Measurements from ENCODE around the gene PRR15L. TPM values are rescaled to one million over a fixed set of nuclear protein-coding genes. Genes with fewer than 3 reads are reported as not detected.
"Not testable (repeated sequence)": the region's sequence is repeated elsewhere in the genome, so short reads cannot be mapped to it uniquely, and the experiment has no call there.

The PRR15L gene
- total and polyA plus RNA-seq, 2 donors, result 1.2 to 3.4 TPM

DNA sequence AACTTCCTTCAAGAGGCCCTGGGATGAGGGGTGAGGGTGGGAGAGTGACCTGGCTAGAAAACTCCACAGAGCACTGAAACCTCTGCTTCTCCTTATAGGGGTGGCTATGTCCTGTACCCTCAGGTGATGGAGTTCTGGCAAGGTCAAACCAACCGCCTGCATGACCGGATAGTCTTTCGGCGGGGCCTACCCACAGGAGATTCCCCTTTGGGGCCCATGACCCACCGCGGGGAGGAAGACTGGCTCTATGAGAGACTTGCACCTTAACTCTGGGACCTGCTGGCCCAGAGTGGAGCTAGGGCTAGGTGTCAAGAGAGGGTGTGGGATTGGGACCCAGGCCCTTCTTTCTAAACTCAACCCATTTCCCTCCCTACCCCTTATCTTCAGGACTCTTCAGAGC is 11.2 kb downstream of the PRR15L start:
- H3K4me3 ChIP-seq (ENCODE audit: low read depth, low read length), result no peak overlapping the region
- H3K36me3 ChIP-seq (ENCODE audit: insufficient read depth), result no peaks in the 10 kb centered on the region
- no peak for DNase-seq (ENCODE audit: extremely low spot score)
- no peaks in the 10 kb centered on the region for H3K4me1 ChIP-seq (ENCODE audit: insufficient read depth)
- H3K27ac ChIP-seq (ENCODE audit: low read depth), result no peak overlapping the region
- 92% methylated on average over 6 of the region's 6 CpGs for WGBS

DNA sequence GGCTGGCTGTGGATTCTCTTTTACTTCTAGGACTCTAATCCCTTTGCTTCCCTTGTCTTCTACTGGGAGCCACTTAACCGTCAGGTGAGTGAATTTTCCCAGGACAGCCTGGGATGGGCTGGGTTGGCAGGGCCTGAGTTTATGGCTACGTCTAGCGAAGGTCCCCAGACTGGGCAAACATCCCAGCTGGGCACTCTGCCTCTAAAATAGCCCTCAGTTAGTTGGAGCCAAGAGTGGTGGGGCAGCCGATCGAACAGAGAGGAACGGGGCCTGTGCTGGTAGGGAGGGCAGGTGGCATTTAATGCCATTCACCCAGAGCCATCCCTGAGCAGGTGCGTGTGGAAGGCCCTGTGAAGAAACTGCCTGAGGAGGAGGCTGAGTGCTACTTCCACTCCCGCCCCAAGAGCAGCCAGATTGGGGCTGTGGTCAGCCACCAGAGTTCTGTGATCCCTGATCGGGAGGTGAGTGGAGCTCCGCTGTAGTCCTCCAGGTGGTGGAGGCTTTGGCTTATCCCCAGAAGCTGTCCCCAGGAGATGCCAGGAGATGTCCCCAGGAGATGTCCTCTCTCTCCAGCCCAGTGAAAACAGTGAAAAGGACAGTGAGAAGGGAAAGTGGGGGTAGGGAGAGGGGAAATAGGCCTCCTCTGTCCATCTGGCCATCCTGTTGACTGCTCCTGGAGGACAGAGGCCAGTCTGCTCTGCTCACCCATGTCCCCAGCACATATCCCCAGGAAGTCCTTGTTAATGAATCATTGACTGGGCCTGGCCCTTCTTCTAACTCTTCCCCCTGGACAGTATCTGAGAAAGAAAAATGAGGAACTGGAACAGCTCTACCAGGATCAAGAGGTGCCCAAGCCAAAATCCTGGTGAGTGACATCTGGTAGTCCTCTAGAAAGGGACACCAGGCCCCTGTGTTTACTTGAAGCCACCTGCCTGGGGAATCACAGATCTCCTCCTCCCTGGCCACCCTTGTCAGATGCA is 11.9 kb downstream of the PRR15L start:
- H3K27ac ChIP-seq (ENCODE audit: low read depth), result no peak overlapping the region
- WGBS, result 86% methylated on average over 10 of the region's 10 CpGs
- no peak for DNase-seq (ENCODE audit: extremely low spot score)

DNA sequence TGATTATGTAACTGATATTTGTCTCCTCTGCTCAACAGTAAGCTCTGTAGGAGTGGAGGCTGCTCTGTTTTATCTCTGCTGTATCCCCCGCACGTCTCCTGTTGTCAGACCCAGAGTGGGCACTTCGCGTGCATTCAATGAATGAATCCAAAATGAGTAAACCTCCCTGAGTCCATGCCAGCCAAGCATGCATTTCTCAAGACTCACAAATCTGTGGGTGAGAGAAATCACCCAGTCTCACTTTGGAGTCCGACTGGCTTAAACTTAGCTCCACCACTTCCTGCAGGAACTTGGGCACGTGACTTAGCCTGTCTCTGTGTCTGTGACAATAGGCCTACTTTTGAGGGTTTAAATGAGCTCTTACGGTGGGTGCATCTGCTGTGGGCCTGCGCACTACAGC is 12.6 kb downstream of the PRR15L start:
- no peak overlapping the region for H3K4me3 ChIP-seq (ENCODE audit: low read depth, low read length)
- no peak overlapping the region for H3K27ac ChIP-seq (ENCODE audit: low read depth)
- H3K4me1 ChIP-seq (ENCODE audit: insufficient read depth), result no peaks in the 10 kb centered on the region
- no peak for DNase-seq (ENCODE audit: extremely low spot score)
- H3K36me3 ChIP-seq (ENCODE audit: insufficient read depth), result no peaks in the 10 kb centered on the region
- whole genome bisulfite sequencing, result 81% methylated on average over 8 of the region's 8 CpGs

More for the DNA sequence above, 11.9 kb downstream of the PRR15L start:
- Histone ChIP-seq H3K36me3 (ENCODE audit: insufficient read depth) (no peaks in the 10 kb centered on the region), H3K4me3 (ENCODE audit: low read depth, low read length) (no peak overlapping the region), H3K4me1 (ENCODE audit: insufficient read depth) (no peaks in the 10 kb centered on the region)

GRCh38 chr17:47942568-47942967 is 15.1 kb downstream of the PRR15L start:
- H3K36me3 ChIP-seq (ENCODE audit: insufficient read depth), result no peaks in the 10 kb centered on the region
- H3K4me1 ChIP-seq (ENCODE audit: insufficient read depth), result no peaks in the 10 kb centered on the region
- H3K27ac ChIP-seq (ENCODE audit: low read depth), result no peak overlapping the region
- no peak for DNase-seq (ENCODE audit: extremely low spot score)
- WGBS, result 75% methylated on average over 6 of the region's 6 CpGs
- no peak overlapping the region for H3K4me3 ChIP-seq (ENCODE audit: low read depth, low read length)

GRCh38 chr17:47942096-47942510 is 15.6 kb downstream of the PRR15L start:
- Histone ChIP-seq H3K4me1 (ENCODE audit: insufficient read depth) (no peaks in the 10 kb centered on the region), H3K36me3 (ENCODE audit: insufficient read depth) (no peaks in the 10 kb centered on the region), H3K4me3 (ENCODE audit: low read depth, low read length) (peak overlapping the region; percentile 63), H3K27ac (ENCODE audit: low read depth) (no peak overlapping the region)
- no peak for DNase-seq (ENCODE audit: extremely low spot score)
- WGBS, result 16% methylated on average over 5 of the region's 5 CpGs

- H3K36me3 ChIP-seq (ENCODE audit: insufficient read depth), result no peaks in the 10 kb centered on the region
- H3K4me1 ChIP-seq (ENCODE audit: insufficient read depth), result no peaks in the 10 kb centered on the region
- H3K27ac ChIP-seq (ENCODE audit: low read depth), result peak within 1 kb of the TSS; percentile 25
- 2% methylated on average over 50 of the region's 50 CpGs for WGBS
- H3K4me3 ChIP-seq (ENCODE audit: low read depth, low read length), result peak within 1 kb of the TSS; percentile 63
- DNase-seq (ENCODE audit: extremely low spot score), result peak; percentile 95
Measured at GRCh38 chr17:47941246-47942095, 16.2 kb downstream of the PRR15L start, which contains the start of gene PNPO. Gene PNPO (plus strand): TSS chr17:47941571. CDS start chr17:47941676, 105 bp downstream.

- no peak overlapping the region for H3K4me3 ChIP-seq (ENCODE audit: low read depth, low read length)
- no peak for DNase-seq (ENCODE audit: extremely low spot score)
- no peak overlapping the region for H3K27ac ChIP-seq (ENCODE audit: low read depth)
- 83% methylated on average over 5 of the region's 5 CpGs for WGBS
- no peaks in the 10 kb centered on the region for H3K4me1 ChIP-seq (ENCODE audit: insufficient read depth)
- H3K36me3 ChIP-seq (ENCODE audit: insufficient read depth), result no peaks in the 10 kb centered on the region
Measured at GRCh38 chr17:47937941-47938340, 19.7 kb downstream of the PRR15L start.

DNA sequence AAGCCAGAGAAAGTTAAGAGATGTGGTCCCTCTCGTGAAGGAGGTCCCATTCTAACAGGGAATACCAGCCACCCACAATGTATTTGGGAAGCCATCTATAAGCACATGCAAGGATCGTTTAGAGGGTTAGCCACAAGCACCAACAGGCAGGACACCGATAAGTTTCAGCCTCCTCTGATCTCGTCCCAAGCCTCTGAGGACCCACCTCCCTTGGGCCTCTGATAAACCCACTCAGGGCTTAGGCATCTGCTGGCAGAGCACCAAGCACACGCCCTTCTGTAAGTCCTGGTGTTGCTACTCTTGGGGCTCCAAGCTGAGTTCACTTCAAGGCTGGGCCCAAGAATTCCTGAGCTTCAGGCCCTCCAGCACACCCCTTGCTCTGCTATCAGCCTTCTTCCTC is 21.7 kb downstream of the PRR15L start:
- H3K27ac ChIP-seq (ENCODE audit: low read depth), result no peak overlapping the region
- H3K4me1 ChIP-seq (ENCODE audit: insufficient read depth), result no peaks in the 10 kb centered on the region
- DNase-seq (ENCODE audit: extremely low spot score), result no peak
- no peak overlapping the region for H3K4me3 ChIP-seq (ENCODE audit: low read depth, low read length)
- no peaks in the 10 kb centered on the region for H3K36me3 ChIP-seq (ENCODE audit: insufficient read depth)
- 60% methylated on average over 5 of the region's 5 CpGs for WGBS

- H3K4me3 ChIP-seq (ENCODE audit: low read depth, low read length); H3K4me1 ChIP-seq (ENCODE audit: insufficient read depth); H3K36me3 ChIP-seq (ENCODE audit: insufficient read depth); DNase-seq (ENCODE audit: extremely low spot score); H3K27ac ChIP-seq (ENCODE audit: low read depth): not testable (repeated sequence)
- 87% methylated on average over 3 of the region's 3 CpGs for WGBS
Measured at GRCh38 chr17:47935468-47935867, 22.2 kb downstream of the PRR15L start.

DNA sequence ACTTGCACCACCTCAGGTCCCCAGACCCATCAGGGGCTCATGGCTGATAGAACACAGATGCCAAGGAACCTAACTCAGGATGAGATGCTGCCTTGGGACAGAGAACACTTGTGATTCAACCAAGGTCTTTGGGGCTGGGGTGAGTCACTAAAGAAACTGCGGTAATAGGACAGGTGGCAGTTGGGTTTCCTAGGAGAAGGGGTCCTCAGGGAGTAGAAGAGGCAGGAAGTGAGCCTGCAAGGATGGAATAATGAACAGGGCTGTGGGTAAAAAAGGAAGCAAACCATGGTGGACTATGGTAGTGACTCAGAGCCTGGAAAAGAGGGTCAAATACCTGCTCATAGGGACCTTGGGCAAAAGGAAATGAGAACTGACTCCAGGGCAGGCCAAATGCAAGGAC is 22.8 kb downstream of the PRR15L start:
- H3K4me1 ChIP-seq (ENCODE audit: insufficient read depth), result no peaks in the 10 kb centered on the region
- no peaks in the 10 kb centered on the region for H3K36me3 ChIP-seq (ENCODE audit: insufficient read depth)
- WGBS, result 93% methylated on average over 1 of the region's 1 CpG
- DNase-seq (ENCODE audit: extremely low spot score), result no peak
- H3K4me3 ChIP-seq (ENCODE audit: low read depth, low read length), result no peak overlapping the region
- no peak overlapping the region for H3K27ac ChIP-seq (ENCODE audit: low read depth)

- no peak overlapping the region for H3K4me3 ChIP-seq (ENCODE audit: low read depth, low read length)
- DNase-seq (ENCODE audit: extremely low spot score), result no peak
- no peaks in the 10 kb centered on the region for H3K36me3 ChIP-seq (ENCODE audit: insufficient read depth)
- 83% methylated on average over 4 of the region's 4 CpGs for WGBS
- H3K27ac ChIP-seq (ENCODE audit: low read depth), result no peak overlapping the region
- no peaks in the 10 kb centered on the region for H3K4me1 ChIP-seq (ENCODE audit: insufficient read depth)
Measured at GRCh38 chr17:47931848-47932247, 25.8 kb downstream of the PRR15L start.

GRCh38 chr17:47929218-47930000 is 28.3 kb downstream of the PRR15L start:
- no peaks in the 10 kb centered on the region for H3K4me1 ChIP-seq (ENCODE audit: insufficient read depth)
- 71% methylated on average over 10 of the region's 10 CpGs for WGBS
- no peak overlapping the region for H3K27ac ChIP-seq (ENCODE audit: low read depth)
- H3K4me3 ChIP-seq (ENCODE audit: low read depth, low read length), result no peak overlapping the region
- no peak for DNase-seq (ENCODE audit: extremely low spot score)
- peaks cover 3% of the 10 kb centered on the region for H3K36me3 ChIP-seq (ENCODE audit: insufficient read depth)

- 78% methylated on average over 2 of the region's 2 CpGs for WGBS
- no peak overlapping the region for H3K27ac ChIP-seq (ENCODE audit: low read depth)
- H3K36me3 ChIP-seq (ENCODE audit: insufficient read depth), result peaks cover 3% of the 10 kb centered on the region
Measured at GRCh38 chr17:47928415-47928814, 29.3 kb downstream of the PRR15L start.

More at GRCh38 chr17:47928415-47928814, 29.3 kb downstream of the PRR15L start:
- DNase-seq (ENCODE audit: extremely low spot score), result no peak
- no peak overlapping the region for H3K4me3 ChIP-seq (ENCODE audit: low read depth, low read length)
- H3K4me1 ChIP-seq (ENCODE audit: insufficient read depth), result no peaks in the 10 kb centered on the region
